Endothelial cell of umbilical vein (primary cell): ENCODE results near the gene CUX1. TPM values are rescaled to one million over a fixed set of nuclear protein-coding genes. Genes with fewer than 3 reads are reported as not detected.

ENCODE experiments used
- BruUV-seq: library from RNA; stranded (reverse); fragments of 400-500 nt; replicated peaks from 2 replicates; lab custom pipeline; 2021; lab: Mats Ljungman, UMichigan
- CTCF ChIA-PET: fragments of 300-600, 350-600 bp; sonication (Branson Sonifier 250); formaldehyde crosslinking; loops from one replicate; lab custom pipeline; 2021; ENCODE audit warnings: antibody characterized with exemption, inconsistent platforms; lab: Charles Lee
- POLR2A ChIA-PET: fragments of 300-600, 350-600 bp; sonication (Branson Sonifier 250); formaldehyde crosslinking; loops from one replicate; lab custom pipeline; 2021; ENCODE audit warnings: antibody characterized with exemption, inconsistent platforms; lab: Charles Lee
- DNase-seq: peaks from one replicate; pipeline ENCODE4 v3.0.0-alpha.2; 2011; ENCODE audit warnings: low read depth, low spot score
- FAIRE-seq: peaks from 2 replicates; lab custom pipeline; 2011; peaks lifted over from hg19 to GRCh38; lab: Jason Lieb, UNC
- H2AFZ ChIP-seq: 2 replicates; pipeline ENCODE4 v1.6.0; 2012; ENCODE audit warnings: low read depth, low read length, control low read depth, inconsistent platforms
- H3K27ac ChIP-seq: 2 replicates; pipeline ENCODE4 v1.5.1; 2011; ENCODE audit warnings: low read depth, mild to moderate bottlenecking, control low read depth, low read length, moderate library complexity; ENCODE audit not compliant: insufficient read depth
- H3K27me3 ChIP-seq, 2 experiments: 2 replicates each; pipeline versions ENCODE4 v1.6.0 to v1.6.1; 2011; ENCODE audit warnings: low read length in 2 of 2, mixed read lengths in 1 of 2; ENCODE audit not compliant: control insufficient read depth in 2 of 2, insufficient read depth in 2 of 2
- H3K36me3 ChIP-seq, 2 experiments: 2 replicates in 1 of 2; 3 replicates in 1 of 2; pipeline ENCODE4 v1.5.1; 2011; ENCODE audit warnings: low read length in 2 of 2, mild to moderate bottlenecking in 1 of 2, moderate library complexity in 1 of 2; ENCODE audit not compliant: control insufficient read depth in 2 of 2, insufficient read depth in 2 of 2; ENCODE audit errors: extremely low read depth in 1 of 2
- H3K4me1 ChIP-seq: 3 replicates; pipeline ENCODE4 v1.5.1; 2011; ENCODE audit warnings: mild to moderate bottlenecking, low read length; ENCODE audit not compliant: control insufficient read depth, insufficient read depth; ENCODE audit errors: extremely low read depth
- H3K4me2 ChIP-seq: 2 replicates; pipeline ENCODE4 v1.6.1; 2011; ENCODE audit warnings: low read length, control low read depth, mixed read lengths; ENCODE audit not compliant: insufficient read depth
- H3K4me3 ChIP-seq, 3 experiments: fragments of 200-600 bp in 1 of 3; sonication (generic), shearing (Covaris generic) in 1 of 3; replicated peaks in 1 of 3; 2 replicates each; pipeline ENCODE4 v1.5.1; 2011 to 2016; ENCODE audit warnings: control low read depth in 3 of 3, low read length in 3 of 3, mild to moderate bottlenecking in 2 of 3, inconsistent platforms in 1 of 3, low read depth in 1 of 3, moderate library complexity in 1 of 3; ENCODE audit not compliant: insufficient read depth in 1 of 3
- H3K79me2 ChIP-seq: 2 replicates; pipeline ENCODE4 v1.6.0; 2012; ENCODE audit warnings: low read length, inconsistent platforms; ENCODE audit not compliant: control insufficient read depth, insufficient read depth
- H3K9ac ChIP-seq: replicated peaks from 2 replicates; pipeline ENCODE3; 2011; ENCODE audit warnings: low read length, control low read depth; ENCODE audit not compliant: insufficient read depth; ENCODE audit errors: extremely low read depth
- H3K9me1 ChIP-seq: replicated peaks from 3 replicates; pipeline ENCODE4 v1.6.0; 2011; ENCODE audit warnings: mild to moderate bottlenecking, low read length; ENCODE audit not compliant: control insufficient read depth, insufficient read depth; ENCODE audit errors: extremely low read depth
- H3K9me3 ChIP-seq: replicated peaks from 2 replicates; pipeline ENCODE4 v1.5.1; 2012; ENCODE audit warnings: low read length, inconsistent platforms; ENCODE audit not compliant: control insufficient read depth, insufficient read depth
- H4K20me1 ChIP-seq: replicated peaks from 2 replicates; pipeline ENCODE3; 2011; ENCODE audit warnings: mild to moderate bottlenecking, low read length; ENCODE audit not compliant: control insufficient read depth, insufficient read depth; ENCODE audit errors: extremely low read depth
- EZH2 ChIP-seq: IDR thresholded peaks from 2 replicates; pipeline ENCODE4 v1.6.1; 2012; ENCODE audit warnings: borderline replicate concordance, low read depth, mild to moderate bottlenecking, moderate library complexity, low read length, inconsistent platforms; ENCODE audit not compliant: severe bottlenecking
- FOS ChIP-seq: IDR thresholded peaks from 2 replicates; pipeline ENCODE4 v1.6.1; 2011; ENCODE audit warnings: mild to moderate bottlenecking, low read length, moderate library complexity, borderline replicate concordance; ENCODE audit not compliant: insufficient read depth
- GATA2 ChIP-seq: IDR thresholded peaks from 2 replicates; pipeline ENCODE4 v1.7.0; 2011; ENCODE audit warnings: low read depth, mild to moderate bottlenecking, moderate library complexity, mixed read lengths, low read length; ENCODE audit not compliant: insufficient read length, insufficient read depth
- MYC ChIP-seq: IDR thresholded peaks from one replicate; pipeline ENCODE4 v1.6.1; 2011; ENCODE audit warnings: mild to moderate bottlenecking, low read depth, low read length
- POLR2AphosphoS5 ChIP-seq: IDR thresholded peaks from 2 replicates; pipeline ENCODE4 v1.6.1; 2012; ENCODE audit warnings: low read depth, mild to moderate bottlenecking, control low read depth, low read length, moderate library complexity; ENCODE audit not compliant: insufficient read depth
- dilution Hi-C: fragments of 300-500 bp; cut with MboI; formaldehyde crosslinking; loops from one replicate; pipeline ENCODE4 v1.15.0; 2019; ENCODE audit warnings: low sequenced_read_pairs; ENCODE audit not compliant: extremely low pct_ligation_motif_present
- intact Hi-C: fragments of 100-400 bp; cut with micrococcal nuclease; formaldehyde crosslinking; loops from one replicate; pipeline ENCODE4 v1.10.0; 2022
- polyA plus RNA-seq, 4 experiments: library from polyadenylated mRNA; depleted of rRNA in 3 of 4; stranded (reverse) in 3 of 4; unstranded in 1 of 4; fragments of >200 nt; gene quantifications; 2 replicates each; pipeline versions ENCODE4 v1.2.1 to v1.2.3, GENCODE V29; 2011 to 2012; ENCODE audit warnings: missing spikeins in 1 of 4
- total RNA-seq: library from RNA; stranded (reverse); gene quantifications from 2 replicates; pipeline ENCODE4 v1.2.3, GENCODE V29; 2021
- TF ChIP-seq, protein P1 (sequence below): IDR thresholded peaks from 2 replicates; pipeline ENCODE4 v1.6.1; 2011; ENCODE audit not compliant: insufficient read depth, insufficient read length
- TF ChIP-seq, protein P2 (sequence below), 2 donors: IDR thresholded peaks; 1 replicate in 1 of 2; 2 replicates in 1 of 2; pipeline ENCODE4 v1.5.1; 2011; ENCODE audit warnings: low read length in 2 of 2, mild to moderate bottlenecking in 2 of 2, moderate library complexity in 2 of 2, control low read depth in 1 of 2, inconsistent platforms in 1 of 2, low read depth in 1 of 2; ENCODE audit not compliant: insufficient read depth in 1 of 2; ENCODE audit errors: extremely low read depth in 1 of 2

The CUX1 gene
- total and polyA plus RNA-seq, 2 donors (not counting 3 experiments of a cell fraction or from before 2014, with no cell fraction given) = 13.8 to 49.8 TPM

DNA sequence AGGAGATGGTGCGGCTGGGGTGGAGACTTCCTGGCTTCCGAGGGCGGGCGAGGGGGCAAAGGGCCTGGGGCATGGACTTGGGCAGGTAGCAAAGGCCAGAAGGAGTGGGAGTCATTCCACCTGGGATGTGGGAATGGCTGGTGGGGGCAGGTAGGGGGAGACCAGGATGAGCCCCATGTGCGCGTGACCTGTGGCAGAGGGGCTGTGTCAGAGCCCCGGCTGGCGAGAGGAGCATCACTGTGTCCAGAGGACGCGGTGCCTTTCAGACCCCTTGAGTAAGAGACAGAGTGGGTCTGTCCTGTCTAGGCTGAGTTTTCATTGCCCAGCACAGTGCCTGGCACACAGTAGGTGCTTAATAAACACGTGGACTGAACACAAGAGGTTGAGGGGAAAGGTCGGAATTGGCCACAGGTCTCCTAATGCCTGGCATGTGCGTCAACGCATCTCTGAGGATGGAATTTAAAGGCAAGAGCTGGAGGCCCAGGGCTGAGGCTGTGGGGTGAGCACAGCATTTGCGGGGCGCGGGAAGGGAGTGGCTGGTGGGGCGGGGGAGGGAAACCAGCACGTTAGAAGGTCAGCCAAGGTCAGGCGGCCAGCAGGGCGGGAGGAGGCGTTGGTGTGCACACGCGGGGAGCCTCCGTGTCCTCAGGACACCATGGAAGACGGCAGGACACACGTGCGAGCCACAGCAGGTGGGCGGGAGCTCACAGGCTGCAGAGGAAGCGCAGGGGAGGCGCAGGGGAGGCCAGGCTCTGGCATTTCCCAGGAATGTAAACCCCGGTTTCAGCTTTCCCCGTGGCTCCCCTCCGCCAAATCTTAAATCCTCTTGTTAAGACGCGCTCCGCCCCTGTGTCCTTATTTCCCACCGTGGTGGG, 51.8 kb downstream of the CUX1 start:
- no peaks in the 10 kb centered on the region for H3K9me1 ChIP-seq
- ChIA-PET CTCF (interaction anchor here (1.7 kb wide), 1 partner anchor 10 kb away, joined by 3 read pairs; no protein-coding TSS in a partner anchor), POLR2A (no interaction called here)
- H3K36me3 ChIP-seq = no peaks in the 10 kb centered on the region
- H2AFZ ChIP-seq = no peak overlapping the region
- H3K79me2 ChIP-seq = peaks cover 5% of the 10 kb centered on the region
- H3K4me2 ChIP-seq = no peak overlapping the region
- no peaks in the 10 kb centered on the region for H3K9me3 ChIP-seq
- intact Hi-C loops = no loop called here
- H4K20me1 ChIP-seq = no peaks in the 10 kb centered on the region
- H3K4me1 ChIP-seq = no peaks in the 10 kb centered on the region
- no TSS peak for BruUV-seq
- dilution Hi-C loops = no loop called here
- H3K27ac ChIP-seq = no peak overlapping the region
- TF ChIP-seq FOS = no peak
- TF ChIP-seq, protein P1, sequence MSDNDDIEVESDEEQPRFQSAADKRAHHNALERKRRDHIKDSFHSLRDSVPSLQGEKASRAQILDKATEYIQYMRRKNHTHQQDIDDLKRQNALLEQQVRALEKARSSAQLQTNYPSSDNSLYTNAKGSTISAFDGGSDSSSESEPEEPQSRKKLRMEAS = no peak
- no peak for TF ChIP-seq EZH2
- TF ChIP-seq POLR2AphosphoS5 = no peak
- TF ChIP-seq GATA2 = no peak
- TF ChIP-seq, protein P2, sequence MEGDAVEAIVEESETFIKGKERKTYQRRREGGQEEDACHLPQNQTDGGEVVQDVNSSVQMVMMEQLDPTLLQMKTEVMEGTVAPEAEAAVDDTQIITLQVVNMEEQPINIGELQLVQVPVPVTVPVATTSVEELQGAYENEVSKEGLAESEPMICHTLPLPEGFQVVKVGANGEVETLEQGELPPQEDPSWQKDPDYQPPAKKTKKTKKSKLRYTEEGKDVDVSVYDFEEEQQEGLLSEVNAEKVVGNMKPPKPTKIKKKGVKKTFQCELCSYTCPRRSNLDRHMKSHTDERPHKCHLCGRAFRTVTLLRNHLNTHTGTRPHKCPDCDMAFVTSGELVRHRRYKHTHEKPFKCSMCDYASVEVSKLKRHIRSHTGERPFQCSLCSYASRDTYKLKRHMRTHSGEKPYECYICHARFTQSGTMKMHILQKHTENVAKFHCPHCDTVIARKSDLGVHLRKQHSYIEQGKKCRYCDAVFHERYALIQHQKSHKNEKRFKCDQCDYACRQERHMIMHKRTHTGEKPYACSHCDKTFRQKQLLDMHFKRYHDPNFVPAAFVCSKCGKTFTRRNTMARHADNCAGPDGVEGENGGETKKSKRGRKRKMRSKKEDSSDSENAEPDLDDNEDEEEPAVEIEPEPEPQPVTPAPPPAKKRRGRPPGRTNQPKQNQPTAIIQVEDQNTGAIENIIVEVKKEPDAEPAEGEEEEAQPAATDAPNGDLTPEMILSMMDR (IDR thresholded peaks at IDR 0.05; ENCODE audit: extremely low read depth in 1 of 2, insufficient read depth in 1 of 2, low read depth in 1 of 2, low read length in 2 of 2) = no peak
- no peak for TF ChIP-seq MYC
- DNase-seq (no peak), FAIRE-seq (no peak)
- no peak overlapping the region for H3K9ac ChIP-seq
- no peaks in the 10 kb centered on the region for H3K27me3 ChIP-seq
- no peak overlapping the region for H3K4me3 ChIP-seq
